ENCODE results near the gene MATN1. TPM values are rescaled to one million over a fixed set of nuclear protein-coding genes. Genes with fewer than 3 reads are reported as not detected.

Gene MATN1
- total and polyA plus RNA-seq, 4 donors: 0.19 TPM; not detected in 3

- Histone ChIP-seq H3K9me3 (ENCODE audit: control insufficient read depth in 4 of 4, low read length in 3 of 4) (no peaks in the 10 kb centered on the region), H3K4me3 (ENCODE audit: low read depth in 1 of 3, low read length in 3 of 3) (no peak overlapping the region), H3K27me3 (ENCODE audit: control insufficient read depth in 4 of 4, insufficient read depth in 4 of 4, low read length in 3 of 4) (no peaks in the 10 kb centered on the region), H3K9ac (ENCODE audit: low read depth in 1 of 2, low read length in 2 of 2) (no peak overlapping the region), H3K27ac (ENCODE audit: low read depth in 1 of 2, low read length in 2 of 2) (no peak overlapping the region), H3K4me1 (ENCODE audit: control insufficient read depth in 4 of 4, insufficient read depth in 4 of 4, low read length in 3 of 4) (no peaks in the 10 kb centered on the region), H3K36me3 (ENCODE audit: control insufficient read depth in 4 of 4, insufficient read depth in 3 of 4, low read depth in 1 of 4, low read length in 3 of 4) (no peaks in the 10 kb centered on the region)
- DNase-seq (ENCODE audit: low spot score): no peak
- 93% methylated on average over 6 of the region's 6 CpGs for WGBS
- TF ChIP-seq JUND (IDR thresholded peaks at IDR 0.05) (no peak), HNF4A (conservative IDR thresholded peaks at IDR 0.05) (no peak), NR2F2 (IDR thresholded peaks at IDR 0.05) (no peak), CTCF (IDR thresholded peaks at IDR 0.05; ENCODE audit: low read depth, low read length, missing input control) (no peak), FOXA1 (IDR thresholded peaks at IDR 0.05) (no peak), GABPA (IDR thresholded peaks at IDR 0.05 in 1 of 2, conservative IDR thresholded peaks at IDR 0.05 in 1 of 2) (no peak), REST (IDR thresholded peaks at IDR 0.05) (no peak), YY1 (IDR thresholded peaks at IDR 0.05) (no peak), TAF1 (conservative IDR thresholded peaks at IDR 0.05) (no peak)
- TF ChIP-seq, protein P1, sequence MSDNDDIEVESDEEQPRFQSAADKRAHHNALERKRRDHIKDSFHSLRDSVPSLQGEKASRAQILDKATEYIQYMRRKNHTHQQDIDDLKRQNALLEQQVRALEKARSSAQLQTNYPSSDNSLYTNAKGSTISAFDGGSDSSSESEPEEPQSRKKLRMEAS (IDR thresholded peaks at IDR 0.05): no peak
Observed at GRCh38 chr1:30696831-30697230, 26.6 kb downstream of the MATN1 start.

- WGBS: 75% methylated on average over 6 of the region's 6 CpGs
- Histone ChIP-seq H3K36me3 (ENCODE audit: control insufficient read depth in 4 of 4, insufficient read depth in 3 of 4, low read depth in 1 of 4, low read length in 3 of 4) (no peaks in the 10 kb centered on the region), H3K27ac (ENCODE audit: low read depth in 1 of 2, low read length in 2 of 2) (no peak overlapping the region), H3K9me3 (ENCODE audit: control insufficient read depth in 4 of 4, low read length in 3 of 4) (no peaks in the 10 kb centered on the region), H3K4me3 (ENCODE audit: low read depth in 1 of 3, low read length in 3 of 3) (no peak overlapping the region), H3K4me1 (ENCODE audit: control insufficient read depth in 4 of 4, insufficient read depth in 4 of 4, low read length in 3 of 4) (no peaks in the 10 kb centered on the region), H3K27me3 (ENCODE audit: control insufficient read depth in 4 of 4, insufficient read depth in 4 of 4, low read length in 3 of 4) (no peaks in the 10 kb centered on the region), H3K9ac (ENCODE audit: low read depth in 1 of 2, low read length in 2 of 2) (no peak overlapping the region)
- DNase-seq (ENCODE audit: low spot score): no peak
- TF ChIP-seq, protein P1 (IDR thresholded peaks at IDR 0.05): no peak
- TF ChIP-seq HNF4G (IDR thresholded peaks at IDR 0.05) (no peak), FOXA2 (IDR thresholded peaks at IDR 0.05) (no peak), ZBTB33 (IDR thresholded peaks at IDR 0.05) (no peak), REST (IDR thresholded peaks at IDR 0.05) (no peak), HNF4A (conservative IDR thresholded peaks at IDR 0.05) (no peak), SP1 (IDR thresholded peaks at IDR 0.05) (no peak), JUND (IDR thresholded peaks at IDR 0.05) (no peak), GABPA (IDR thresholded peaks at IDR 0.05 in 1 of 2, conservative IDR thresholded peaks at IDR 0.05 in 1 of 2) (no peak), NR2F2 (IDR thresholded peaks at IDR 0.05) (no peak), YY1 (IDR thresholded peaks at IDR 0.05) (no peak), RAD21 (IDR thresholded peaks at IDR 0.05) (no peak), EGR1 (IDR thresholded peaks at IDR 0.05; ENCODE audit: low read depth in 2 of 2) (no peak)
Observed at GRCh38 chr1:30695439-30695841, 27.9 kb downstream of the MATN1 start.
